GM10248 (cell line): ENCODE data around the gene CDC42EP4.

Experiments used
- CTCF ChIA-PET: fragments of 300-600 bp; sonication (Branson Sonifier 250); formaldehyde crosslinking; extraction: SDS; loops from one replicate; lab custom pipeline; 2021; ENCODE audit warnings: antibody characterized with exemption; lab: Yijun Ruan, JAX
- POLR2A ChIA-PET: fragments of 350-650 bp; sonication (Branson Sonifier 250); formaldehyde crosslinking; extraction: SDS; loops from one replicate; lab custom pipeline; 2020; ENCODE audit warnings: antibody characterized with exemption; lab: Yijun Ruan, JAX
- DNase-seq: peaks from one replicate; pipeline ENCODE4 v3.0.0; 2012; ENCODE audit errors: extremely low spot score
- CTCF ChIP-seq: IDR thresholded peaks from 2 replicates; pipeline ENCODE4 v1.5.1; 2012; ENCODE audit warnings: mild to moderate bottlenecking, low read depth; ENCODE audit errors: extremely low read depth, missing control alignments, control extremely low read depth

CDC42EP4 gene

GRCh38 chr17:73349647-73350046, 37.8 kb upstream of the CDC42EP4 start:
- no peak for TF ChIP-seq CTCF
- CTCF ChIA-PET = interaction anchor here (2.8 kb wide), 1 partner anchor 21 kb away, joined by 9 read pairs; no protein-coding TSS in a partner anchor
- no peak for DNase-seq
- POLR2A ChIA-PET = no interaction called here

- no peak for TF ChIP-seq CTCF
- no peak for DNase-seq
- POLR2A ChIA-PET = no interaction called here
- CTCF ChIA-PET = interaction anchor here (2.8 kb wide), 1 partner anchor 21 kb away, joined by 9 read pairs; no protein-coding TSS in a partner anchor
These were observed 37.3 kb upstream of the CDC42EP4 start for GRCh38 chr17:73349138-73349537.

- ChIA-PET CTCF (interaction anchor here (2.8 kb wide), 1 partner anchor 21 kb away, joined by 9 read pairs; no protein-coding TSS in a partner anchor), POLR2A (no interaction called here)
- TF ChIP-seq CTCF = no peak
- no peak for DNase-seq
These were observed 37.0 kb upstream of the CDC42EP4 start for GRCh38 chr17:73348829-73349095.

- POLR2A ChIA-PET = no interaction called here
- TF ChIP-seq CTCF = no peak
- no peak for DNase-seq
- CTCF ChIA-PET = interaction anchor here (1.2 to 1.6 kb wide), 3 partner anchors 38 to 621 kb away, joined by 3 read pairs; no protein-coding TSS in a partner anchor
These were observed 36.4 kb upstream of the CDC42EP4 start for GRCh38 chr17:73348018-73348828.

GRCh38 chr17:73347351-73347750, 35.5 kb upstream of the CDC42EP4 start:
- no peak for TF ChIP-seq CTCF
- no peak for DNase-seq
- CTCF ChIA-PET = interaction anchor here (1.2 to 1.6 kb wide), 3 partner anchors 37 to 620 kb away, joined by 3 read pairs; no protein-coding TSS in a partner anchor
- POLR2A ChIA-PET = no interaction called here

GRCh38 chr17:73346501-73347162, 34.8 kb upstream of the CDC42EP4 start:
- ChIA-PET POLR2A (no interaction called here), CTCF (interaction anchor here (1.2 to 1.6 kb wide), 3 partner anchors 36 to 619 kb away, joined by 3 read pairs; no protein-coding TSS in a partner anchor)
- TF ChIP-seq CTCF = no peak

More at GRCh38 chr17:73346501-73347162, 34.8 kb upstream of the CDC42EP4 start:
- no peak for DNase-seq
